K562 (cell line): ENCODE measurements around the gene TMEM218. TPM values are rescaled to one million over a fixed set of nuclear protein-coding genes. Genes with fewer than 3 reads are reported as not detected.

Experiments
- ATAC-seq: fragments of 200-7000 bp; cut with Tn5 transposase; 3 replicates; pipeline ENCODE4 v1.9.1; 2020; ENCODE audit warnings: moderate library complexity
- BruUV-seq: library from RNA; stranded (reverse); fragments of 400-500 nt; replicated peaks from 2 replicates; lab custom pipeline; 2021; lab: Mats Ljungman, UMichigan
- CTCF ChIA-PET: fragments of 300-600 bp; formaldehyde crosslinking; extraction: SDS; loops from one replicate; lab custom pipeline; 2021; ENCODE audit warnings: low intra/inter-chr PET ratio; lab: Yijun Ruan, JAX
- POLR2A ChIA-PET: fragments of 300-600, 350-650 bp; sonication (Branson Sonifier 250); formaldehyde crosslinking; extraction: SDS; loops from one replicate; lab custom pipeline; 2021; ENCODE audit warnings: antibody characterized with exemption, inconsistent platforms; lab: Yijun Ruan, JAX
- DNase-seq, 4 experiments: peaks; one replicate each; pipeline versions ENCODE4 v3.0.0 to v3.0.0-alpha.2; 2011 to 2018; ENCODE audit warnings: low spot score in 3 of 4, mixed read lengths in 3 of 4; ENCODE audit errors: extremely low read depth in 1 of 4
- FAIRE-seq: peaks from 2 replicates; lab custom pipeline; 2011; peaks lifted over from hg19 to GRCh38; lab: Jason Lieb, UNC
- H2AFZ ChIP-seq: 2 replicates; pipeline ENCODE4 v1.6.0; 2011; ENCODE audit warnings: low read depth, low read length, control low read depth, inconsistent platforms
- H3K27ac ChIP-seq: fragments of 200-600 bp; 3 replicates; pipeline ENCODE4 v1.8.0; 2011; ENCODE audit warnings: low read depth, mild to moderate bottlenecking, control low read depth, inconsistent platforms, low read length, moderate library complexity, mixed read lengths; ENCODE audit errors: extremely low read depth
- H3K27me3 ChIP-seq, 2 experiments: fragments of 300-600 bp in 1 of 2; 2 replicates in 1 of 2; 3 replicates in 1 of 2; pipeline versions ENCODE4 v1.6.0 to v1.8.0; 2011; ENCODE audit warnings: inconsistent platforms in 2 of 2, low read length in 2 of 2, mild to moderate bottlenecking in 1 of 2, mixed read lengths in 1 of 2, moderate library complexity in 1 of 2; ENCODE audit not compliant: control insufficient read depth in 2 of 2, insufficient read depth in 2 of 2
- H3K36me3 ChIP-seq: fragments of 300-600 bp; 3 replicates; pipeline ENCODE4 v1.8.0; 2011; ENCODE audit warnings: mild to moderate bottlenecking, low read length, inconsistent platforms; ENCODE audit not compliant: control insufficient read depth, insufficient read depth
- H3K4me1 ChIP-seq, 2 experiments: fragments of 200-600 bp in 1 of 2; replicated peaks in 1 of 2; 2 replicates in 1 of 2; 3 replicates in 1 of 2; pipeline versions ENCODE4 v1.5.1 to v1.8.0; 2011; ENCODE audit warnings: inconsistent platforms in 2 of 2, low read length in 2 of 2, mild to moderate bottlenecking in 1 of 2, mixed read lengths in 1 of 2, moderate library complexity in 1 of 2; ENCODE audit not compliant: control insufficient read depth in 2 of 2, insufficient read depth in 2 of 2
- H3K4me2 ChIP-seq: 2 replicates; pipeline ENCODE4 v1.6.1; 2011; ENCODE audit warnings: low read length, control low read depth, inconsistent platforms, mixed read lengths; ENCODE audit not compliant: insufficient read depth
- H3K4me3 ChIP-seq: fragments of 200-600 bp; sonication (generic), shearing (Covaris generic); 2 replicates; pipeline ENCODE4 v1.5.1; 2016; ENCODE audit warnings: control low read depth, inconsistent platforms
- H3K79me2 ChIP-seq: fragments of 200-600 bp; 3 replicates; pipeline ENCODE4 v1.8.0; 2011; ENCODE audit warnings: low read length, inconsistent platforms; ENCODE audit not compliant: control insufficient read depth, insufficient read depth
- H3K9ac ChIP-seq, 2 experiments: 2 replicates each; pipeline versions ENCODE4 v1.6.0 to v1.6.1; 2011; ENCODE audit warnings: low read depth in 2 of 2, low read length in 2 of 2, control low read depth in 1 of 2, inconsistent platforms in 1 of 2, mild to moderate bottlenecking in 1 of 2, mixed read lengths in 1 of 2; ENCODE audit not compliant: insufficient read depth in 1 of 2
- H3K9me1 ChIP-seq: one replicate; pipeline ENCODE4 v1.6.0; 2011; ENCODE audit warnings: inconsistent platforms, mild to moderate bottlenecking, low read length, moderate library complexity; ENCODE audit not compliant: control insufficient read depth, insufficient read depth
- H3K9me3 ChIP-seq: replicated peaks from 2 replicates; pipeline ENCODE4 v1.5.1; 2011; ENCODE audit warnings: low read depth, low read length, inconsistent platforms; ENCODE audit not compliant: control insufficient read depth, insufficient read depth
- H4K20me1 ChIP-seq: replicated peaks from 2 replicates; pipeline ENCODE4 v1.6.1; 2011; ENCODE audit warnings: low read length, inconsistent platforms, mixed read lengths; ENCODE audit not compliant: control insufficient read depth, insufficient read depth
- CBX1 ChIP-seq: sonication (generic); IDR thresholded peaks from 2 replicates; pipeline ENCODE4 v1.6.1; 2016; ENCODE audit warnings: antibody characterized with exemption, low read depth, mild to moderate bottlenecking
- FOSL1 ChIP-seq: fragments of 200-800 bp; sonication (Bioruptor generic); conservative IDR thresholded peaks from 2 replicates; pipeline ENCODE4 v1.6.1; 2016; ENCODE audit warnings: missing genetic modification characterization, missing compliant biosample characterization
- HMG20A ChIP-seq: fragments of 450-650 bp; formaldehyde crosslinking; conservative IDR thresholded peaks from 2 replicates; pipeline ENCODE4 v1.4.0; 2020; ENCODE audit warnings: mild to moderate bottlenecking, mixed read lengths
- HOXB6 ChIP-seq: fragments of 250-450 bp; sonication (Bioruptor Pico); IDR thresholded peaks from 2 replicates; pipeline ENCODE4 v1.5.1; 2022; ENCODE audit warnings: mild to moderate bottlenecking, borderline replicate concordance
- IFI16 ChIP-seq: fragments of 250-450 bp; sonication (Bioruptor Pico); IDR thresholded peaks from 2 replicates; pipeline ENCODE4 v2.1.2; 2022; ENCODE audit warnings: mild to moderate bottlenecking, inconsistent platforms
- KLF1 ChIP-seq: fragments of 450-650 bp; IDR thresholded peaks from 2 replicates; pipeline ENCODE4 v1.6.1; 2016; ENCODE audit warnings: missing genetic modification characterization, missing compliant biosample characterization
- MECOM ChIP-seq: fragments of 250-450 bp; sonication (Bioruptor Pico); IDR thresholded peaks from 2 replicates; pipeline ENCODE4 v1.8.0; 2022; ENCODE audit warnings: inconsistent platforms
- SMARCB1 ChIP-seq: IDR thresholded peaks from 2 replicates; pipeline ENCODE4 v1.6.1; 2011; ENCODE audit warnings: improper control_type of control experiment, low read depth; ENCODE audit not compliant: insufficient read length
- SRSF3 ChIP-seq: fragments of 200-400 bp; formaldehyde crosslinking; IDR thresholded peaks from 2 replicates; pipeline ENCODE4 v1.6.1; 2016; ENCODE audit warnings: mild to moderate bottlenecking, low read length, moderate library complexity; ENCODE audit not compliant: insufficient read depth
- SRSF7 ChIP-seq: fragments of 200-400 bp; formaldehyde crosslinking; optimal IDR thresholded peaks from 2 replicates; pipeline ENCODE3; 2017; ENCODE audit warnings: mild to moderate bottlenecking, low read depth, low read length
- SRSF9 ChIP-seq: fragments of 200-400 bp; formaldehyde crosslinking; IDR thresholded peaks from 2 replicates; pipeline ENCODE4 v1.6.1; 2017; ENCODE audit warnings: low read depth, low read length, borderline replicate concordance
- ZBTB7A ChIP-seq: IDR thresholded peaks from 2 replicates; pipeline ENCODE4 v1.6.1; 2011; ENCODE audit warnings: low read depth, mild to moderate bottlenecking, low read length, moderate library complexity, borderline replicate concordance; ENCODE audit not compliant: control insufficient read depth
- ZNF408 ChIP-seq: fragments of 250-450 bp; sonication (Bioruptor Pico); IDR thresholded peaks from 2 replicates; pipeline ENCODE4 v1.4.0; 2020; ENCODE audit warnings: low read depth, mild to moderate bottlenecking, moderate library complexity
- WGBS: fragments of 100-300 bp; shearing (Covaris generic); methylation state at CpG from one replicate; pipeline ENCODE4 v1.1.6; 2016; ENCODE audit warnings: low coverage, mixed read lengths; ENCODE audit not compliant: insufficient coverage; ENCODE audit errors: missing lambda C conversion rate; 5-methylcytosine and 5-hydroxymethylcytosine counted together
- in situ Hi-C: fragments of 300-500 bp; cut with MboI; formaldehyde crosslinking; loops from 4 replicates; pipeline ENCODE4 v1.15.0; 2018; ENCODE audit warnings: inconsistent platforms, mixed read lengths
- intact Hi-C: fragments of 100-400 bp; cut with micrococcal nuclease; formaldehyde crosslinking; loops from 2 replicates; pipeline ENCODE4 v1.14.2; 2022
- polyA plus RNA-seq, 8 experiments: library from polyadenylated mRNA; depleted of rRNA in 4 of 8; stranded (reverse) in 5 of 8; unstranded in 3 of 8; fragments of >200 nt; fragmentation: Nextera tagmentation in 2 of 8; fragmentation: Illumina TruSeq in 1 of 8; extraction: Ambion mirVana in 2 of 8; extraction: Trizol in 1 of 8; gene quantifications; 2 replicates each; pipeline versions ENCODE4 v1.2.1 to v1.2.3, GENCODE V29; 2011 to 2014; ENCODE audit warnings: inconsistent platforms in 1 of 8, missing spikeins in 1 of 8
- total RNA-seq, 7 experiments: library from RNA; depleted of rRNA in 6 of 7; stranded (reverse); fragments of >200 nt in 6 of 7; fragmentation: Illumina TruSeq in 2 of 7; extraction: Trizol in 2 of 7; gene quantifications; 2 replicates each; pipeline versions ENCODE4 v1.2.1 to v1.2.3, GENCODE V29; 2011 to 2021; ENCODE audit warnings: low replicate concordance in 1 of 7
- TF ChIP-seq, protein P1 (sequence below): fragments of 200-800 bp; sonication (Bioruptor generic); IDR thresholded peaks from 2 replicates; pipeline ENCODE4 v1.6.1; 2017; ENCODE audit warnings: missing genetic modification characterization, missing compliant biosample characterization
- TF ChIP-seq, protein P2 (sequence below): fragments of 250-450 bp; sonication (Bioruptor Pico); IDR thresholded peaks from 2 replicates; pipeline ENCODE4 v1.5.0; 2021; ENCODE audit warnings: mild to moderate bottlenecking, borderline replicate concordance
- TF ChIP-seq, protein P3 (sequence below): fragments of 150-350 bp; conservative IDR thresholded peaks from 2 replicates; pipeline ENCODE4 v1.6.1; 2014; ENCODE audit warnings: low read length

Gene TMEM218
- total and polyA plus RNA-seq, 9 of the 15 experiments (the other 6 are each of a cell fraction or from before 2014, with no cell fraction given) = 13.4 to 32.2 (median 25.4) TPM

GRCh38 chr11:125075242-125075625, 36.2 kb downstream of the TMEM218 start:
- no peaks in the 10 kb centered on the region for H3K9me3 ChIP-seq
- no peaks in the 10 kb centered on the region for H3K36me3 ChIP-seq
- H3K9ac ChIP-seq = peak overlapping the region; percentile 39 to 66; a peak in 3 of 4 replicates
- no peaks in the 10 kb centered on the region for H3K79me2 ChIP-seq
- no peak for ATAC-seq
- FAIRE-seq = no peak
- intact Hi-C loops = no loop called here
- no TSS peak for BruUV-seq
- H4K20me1 ChIP-seq = no peaks in the 10 kb centered on the region
- WGBS = 58% methylated on average over 7 of the region's 7 CpGs
- H3K27me3 ChIP-seq = no peaks in the 10 kb centered on the region
- H3K9me1 ChIP-seq = peaks cover 5% of the 10 kb centered on the region
- H2AFZ ChIP-seq = peak overlapping the region; percentile 88
- ChIA-PET CTCF (interaction anchor here (0.7 kb wide), 2 partner anchors 9 to 278 kb away, joined by 3 read pairs; no protein-coding TSS in a partner anchor), POLR2A (interaction anchor here (0.8 to 1.0 kb wide), 2 partner anchors 8 to 9 kb away, joined by 4 to 5 read pairs; no protein-coding TSS in a partner anchor)
- H3K4me1 ChIP-seq = peaks cover 51 to 57% of the 10 kb centered on the region in 2 experiments
- H3K27ac ChIP-seq = peak overlapping the region; percentile 62
- no peak for DNase-seq
- peak overlapping the region; percentile 64; the same call in 1 of the 2 replicates for H3K4me2 ChIP-seq
- in situ Hi-C loops = no loop called here
- no peak overlapping the region for H3K4me3 ChIP-seq
- TF ChIP-seq IFI16 (CRISPR knock-in tag) (no peak), CBX1 (no peak), KLF1 (0 out of 2 replicates have a peak, but pooled peaks have one; percentile 4), SRSF9 (no peak), SRSF7 (no peak), HOXB6 (no peak), FOSL1 (tag) (peak; percentile 6; the same call in 1 of the 2 replicates), MECOM (CRISPR knock-in tag) (no peak), ZNF408 (CRISPR knock-in tag) (no peak), SMARCB1 (no peak), ZBTB7A (no peak), HMG20A (CRISPR knock-in tag) (no peak), SRSF3 (no peak)
- TF ChIP-seq, protein P1, sequence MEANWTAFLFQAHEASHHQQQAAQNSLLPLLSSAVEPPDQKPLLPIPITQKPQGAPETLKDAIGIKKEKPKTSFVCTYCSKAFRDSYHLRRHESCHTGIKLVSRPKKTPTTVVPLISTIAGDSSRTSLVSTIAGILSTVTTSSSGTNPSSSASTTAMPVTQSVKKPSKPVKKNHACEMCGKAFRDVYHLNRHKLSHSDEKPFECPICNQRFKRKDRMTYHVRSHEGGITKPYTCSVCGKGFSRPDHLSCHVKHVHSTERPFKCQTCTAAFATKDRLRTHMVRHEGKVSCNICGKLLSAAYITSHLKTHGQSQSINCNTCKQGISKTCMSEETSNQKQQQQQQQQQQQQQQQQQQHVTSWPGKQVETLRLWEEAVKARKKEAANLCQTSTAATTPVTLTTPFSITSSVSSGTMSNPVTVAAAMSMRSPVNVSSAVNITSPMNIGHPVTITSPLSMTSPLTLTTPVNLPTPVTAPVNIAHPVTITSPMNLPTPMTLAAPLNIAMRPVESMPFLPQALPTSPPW (CRISPR knock-in tag) = no peak
- TF ChIP-seq, protein P2, sequence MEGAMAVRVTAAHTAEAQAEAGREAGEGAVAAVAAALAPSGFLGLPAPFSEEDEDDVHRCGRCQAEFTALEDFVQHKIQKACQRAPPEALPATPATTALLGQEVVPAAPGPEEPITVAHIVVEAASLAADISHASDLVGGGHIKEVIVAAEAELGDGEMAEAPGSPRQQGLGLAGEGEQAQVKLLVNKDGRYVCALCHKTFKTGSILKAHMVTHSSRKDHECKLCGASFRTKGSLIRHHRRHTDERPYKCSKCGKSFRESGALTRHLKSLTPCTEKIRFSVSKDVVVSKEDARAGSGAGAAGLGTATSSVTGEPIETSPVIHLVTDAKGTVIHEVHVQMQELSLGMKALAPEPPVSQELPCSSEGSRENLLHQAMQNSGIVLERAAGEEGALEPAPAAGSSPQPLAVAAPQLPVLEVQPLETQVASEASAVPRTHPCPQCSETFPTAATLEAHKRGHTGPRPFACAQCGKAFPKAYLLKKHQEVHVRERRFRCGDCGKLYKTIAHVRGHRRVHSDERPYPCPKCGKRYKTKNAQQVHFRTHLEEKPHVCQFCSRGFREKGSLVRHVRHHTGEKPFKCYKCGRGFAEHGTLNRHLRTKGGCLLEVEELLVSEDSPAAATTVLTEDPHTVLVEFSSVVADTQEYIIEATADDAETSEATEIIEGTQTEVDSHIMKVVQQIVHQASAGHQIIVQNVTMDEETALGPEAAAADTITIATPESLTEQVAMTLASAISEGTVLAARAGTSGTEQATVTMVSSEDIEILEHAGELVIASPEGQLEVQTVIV = no peak
- TF ChIP-seq, protein P3, sequence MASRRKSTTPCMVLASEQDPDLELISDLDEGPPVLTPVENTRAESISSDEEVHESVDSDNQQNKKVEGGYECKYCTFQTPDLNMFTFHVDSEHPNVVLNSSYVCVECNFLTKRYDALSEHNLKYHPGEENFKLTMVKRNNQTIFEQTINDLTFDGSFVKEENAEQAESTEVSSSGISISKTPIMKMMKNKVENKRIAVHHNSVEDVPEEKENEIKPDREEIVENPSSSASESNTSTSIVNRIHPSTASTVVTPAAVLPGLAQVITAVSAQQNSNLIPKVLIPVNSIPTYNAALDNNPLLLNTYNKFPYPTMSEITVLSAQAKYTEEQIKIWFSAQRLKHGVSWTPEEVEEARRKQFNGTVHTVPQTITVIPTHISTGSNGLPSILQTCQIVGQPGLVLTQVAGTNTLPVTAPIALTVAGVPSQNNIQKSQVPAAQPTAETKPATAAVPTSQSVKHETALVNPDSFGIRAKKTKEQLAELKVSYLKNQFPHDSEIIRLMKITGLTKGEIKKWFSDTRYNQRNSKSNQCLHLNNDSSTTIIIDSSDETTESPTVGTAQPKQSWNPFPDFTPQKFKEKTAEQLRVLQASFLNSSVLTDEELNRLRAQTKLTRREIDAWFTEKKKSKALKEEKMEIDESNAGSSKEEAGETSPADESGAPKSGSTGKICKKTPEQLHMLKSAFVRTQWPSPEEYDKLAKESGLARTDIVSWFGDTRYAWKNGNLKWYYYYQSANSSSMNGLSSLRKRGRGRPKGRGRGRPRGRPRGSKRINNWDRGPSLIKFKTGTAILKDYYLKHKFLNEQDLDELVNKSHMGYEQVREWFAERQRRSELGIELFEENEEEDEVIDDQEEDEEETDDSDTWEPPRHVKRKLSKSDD = no peak
